Bronchial epithelial cell (primary cell): ENCODE measurements around the gene PTMA. TPM values are rescaled to one million over a fixed set of nuclear protein-coding genes. Genes with fewer than 3 reads are reported as not detected.

Experiments used
- DNase-seq: peaks from one replicate; pipeline ENCODE4 v3.0.0-alpha.2; 2010; ENCODE audit warnings: low read depth
- FAIRE-seq: peaks from 2 replicates; lab custom pipeline; 2011; peaks lifted over from hg19 to GRCh38; lab: Jason Lieb, UNC
- H3K27me3 ChIP-seq: 2 replicates; pipeline ENCODE4 v1.5.1; 2011; ENCODE audit warnings: low read length; ENCODE audit not compliant: control insufficient read depth, insufficient read depth
- H3K36me3 ChIP-seq: 2 replicates; pipeline ENCODE4 v1.5.1; 2011; ENCODE audit warnings: low read length; ENCODE audit not compliant: control insufficient read depth, insufficient read depth
- H3K4me3 ChIP-seq: 2 replicates; pipeline ENCODE4 v1.5.1; 2011; ENCODE audit warnings: mild to moderate bottlenecking, low read depth, low read length, control low read depth
- total RNA-seq: library from RNA; depleted of rRNA; stranded (reverse); fragments of >200 nt; gene quantifications from 2 replicates; pipeline ENCODE4 v1.2.1, GENCODE V29; 2014
- TF ChIP-seq, protein P1 (sequence below): IDR thresholded peaks from 2 replicates; pipeline ENCODE4 v1.5.1; 2011; ENCODE audit warnings: mild to moderate bottlenecking, moderate library complexity, low read length, control low read depth, inconsistent platforms; ENCODE audit not compliant: insufficient read depth, severe bottlenecking

The PTMA gene
- total RNA-seq, 1 donor from 2014 or later: 388 TPM

DNA sequence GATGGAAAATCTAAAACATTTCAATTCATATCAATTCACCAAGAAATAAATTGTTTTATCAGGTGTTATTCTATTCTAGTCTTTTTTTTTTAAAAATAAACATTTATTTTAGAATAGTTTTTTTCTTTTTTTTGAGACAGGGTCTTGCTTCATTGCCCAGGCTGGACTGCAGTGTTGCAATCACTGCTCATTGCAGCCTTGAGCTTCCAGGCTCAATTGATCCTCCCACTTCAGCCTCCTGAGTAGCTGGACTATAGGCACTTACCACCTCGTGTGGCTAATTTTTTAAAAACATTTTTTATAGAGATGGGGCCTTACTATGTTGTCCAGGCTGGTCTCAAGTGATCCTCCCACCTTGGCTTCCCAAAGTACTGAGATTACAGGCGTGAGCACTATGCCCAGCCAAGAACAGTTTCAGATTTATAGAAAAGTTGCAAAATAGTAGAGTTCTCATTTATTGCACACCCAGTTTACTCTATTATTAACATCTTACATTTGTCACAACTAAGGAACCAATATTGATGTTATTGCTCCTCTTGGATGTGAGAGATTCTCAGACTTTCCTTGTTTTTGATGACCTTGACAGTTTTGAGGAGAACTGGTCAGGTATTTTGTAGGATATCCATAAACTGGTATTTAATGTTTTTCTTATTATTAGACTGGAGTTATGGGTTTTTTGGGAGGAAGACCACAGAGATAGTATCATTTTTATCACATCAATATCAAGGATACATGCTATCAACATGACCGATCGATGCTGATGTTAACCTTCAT, 42.9 kb downstream of the PTMA start:
- no peaks in the 10 kb centered on the region for H3K36me3 ChIP-seq
- no peak for DNase-seq
- TF ChIP-seq, protein P1, sequence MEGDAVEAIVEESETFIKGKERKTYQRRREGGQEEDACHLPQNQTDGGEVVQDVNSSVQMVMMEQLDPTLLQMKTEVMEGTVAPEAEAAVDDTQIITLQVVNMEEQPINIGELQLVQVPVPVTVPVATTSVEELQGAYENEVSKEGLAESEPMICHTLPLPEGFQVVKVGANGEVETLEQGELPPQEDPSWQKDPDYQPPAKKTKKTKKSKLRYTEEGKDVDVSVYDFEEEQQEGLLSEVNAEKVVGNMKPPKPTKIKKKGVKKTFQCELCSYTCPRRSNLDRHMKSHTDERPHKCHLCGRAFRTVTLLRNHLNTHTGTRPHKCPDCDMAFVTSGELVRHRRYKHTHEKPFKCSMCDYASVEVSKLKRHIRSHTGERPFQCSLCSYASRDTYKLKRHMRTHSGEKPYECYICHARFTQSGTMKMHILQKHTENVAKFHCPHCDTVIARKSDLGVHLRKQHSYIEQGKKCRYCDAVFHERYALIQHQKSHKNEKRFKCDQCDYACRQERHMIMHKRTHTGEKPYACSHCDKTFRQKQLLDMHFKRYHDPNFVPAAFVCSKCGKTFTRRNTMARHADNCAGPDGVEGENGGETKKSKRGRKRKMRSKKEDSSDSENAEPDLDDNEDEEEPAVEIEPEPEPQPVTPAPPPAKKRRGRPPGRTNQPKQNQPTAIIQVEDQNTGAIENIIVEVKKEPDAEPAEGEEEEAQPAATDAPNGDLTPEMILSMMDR: no peak
- no peak overlapping the region for H3K4me3 ChIP-seq
- no peak for FAIRE-seq
- no peaks in the 10 kb centered on the region for H3K27me3 ChIP-seq

DNA sequence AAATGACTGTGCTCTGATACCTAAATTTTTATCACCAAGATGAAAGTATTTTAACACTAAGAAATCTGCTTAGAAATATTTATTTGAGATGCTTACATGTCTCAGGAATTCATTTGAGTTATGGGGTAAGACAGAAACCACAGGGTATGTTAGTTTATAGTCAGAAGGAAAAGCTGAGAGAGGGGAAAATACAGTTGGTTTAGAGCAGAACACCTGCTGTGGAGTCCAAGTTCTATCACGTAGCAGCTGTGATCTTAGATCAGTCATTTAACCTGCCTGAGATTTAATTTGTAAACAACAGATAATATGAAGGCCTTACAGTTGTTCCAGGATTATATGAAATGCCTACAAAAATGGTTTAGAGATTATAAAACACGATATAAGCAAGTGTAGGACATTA, 43.7 kb downstream of the PTMA start:
- Histone ChIP-seq H3K36me3 (no peaks in the 10 kb centered on the region), H3K27me3 (no peaks in the 10 kb centered on the region), H3K4me3 (no peak overlapping the region)
- TF ChIP-seq, protein P1: no peak
- FAIRE-seq (no peak), DNase-seq (no peak)

DNA sequence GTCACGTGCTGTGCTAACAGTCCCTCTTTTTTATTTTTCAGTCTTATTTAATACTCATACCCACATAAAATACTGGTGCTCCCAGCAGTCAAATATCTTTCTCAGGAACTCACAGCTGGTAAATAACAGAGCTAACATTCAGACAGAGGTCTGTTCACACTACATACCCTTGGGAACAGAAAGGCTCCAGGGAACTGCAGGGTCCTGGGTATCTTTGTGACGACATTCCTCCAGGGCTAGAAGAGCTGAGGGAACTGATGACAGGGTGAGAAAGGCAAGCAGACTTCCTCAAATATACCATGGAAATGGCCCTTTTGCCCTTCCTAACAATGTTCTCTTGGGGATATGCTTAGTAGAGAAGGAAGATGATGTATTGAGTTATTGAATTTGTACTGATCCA, 53.4 kb downstream of the PTMA start:
- TF ChIP-seq, protein P1: no peak
- FAIRE-seq (no peak), DNase-seq (no peak)
- no peaks in the 10 kb centered on the region for H3K27me3 ChIP-seq
- no peak overlapping the region for H3K4me3 ChIP-seq
- no peaks in the 10 kb centered on the region for H3K36me3 ChIP-seq

Other genes starting within 250 kb of the PTMA start
- gene NCL, start 244.0 kb upstream of the PTMA start, total RNA-seq: 134 and 175 TPM in 2 replicates
- gene NMUR1, start 178.1 kb upstream of the PTMA start, total RNA-seq: not detected in 2 replicates
- not detected in 2 replicates for gene TEX44, start 115.7 kb upstream of the PTMA start, total RNA-seq
- 7.6 and 8.7 TPM in 2 replicates for gene PDE6D, start 72.8 kb downstream of the PTMA start, total RNA-seq
- 12.6 and 13.4 TPM in 2 replicates for gene COPS7B, start 77.9 kb downstream of the PTMA start, total RNA-seq
- not detected in 2 replicates for gene NPPC, start 217.9 kb downstream of the PTMA start, total RNA-seq